BE2C (cell line): ENCODE measurements around the gene RNF214.
"Not testable (repeated sequence)": the region's sequence is repeated elsewhere in the genome, so short reads cannot be mapped to it uniquely, and the experiment has no call there.

Experiments used
- DNase-seq: peaks from one replicate; pipeline ENCODE4 v3.0.0-alpha.2; 2020
- H3K27me3 ChIP-seq: fragments of 250-450 bp; sonication (Bioruptor Pico); 2 replicates; pipeline ENCODE4 v1.5.1; 2020; ENCODE audit warnings: mild to moderate bottlenecking
- H3K36me3 ChIP-seq: fragments of 250-450 bp; sonication (Bioruptor Pico); 2 replicates; pipeline ENCODE4 v1.5.1; 2020; ENCODE audit warnings: mild to moderate bottlenecking
- H3K4me1 ChIP-seq: fragments of 250-450 bp; sonication (Bioruptor Pico); 2 replicates; pipeline ENCODE4 v1.5.1; 2020
- H3K4me3 ChIP-seq: 2 replicates; pipeline ENCODE4 v1.5.1; 2011; ENCODE audit warnings: low read depth, low read length
- H3K9me3 ChIP-seq: fragments of 250-450 bp; sonication (Bioruptor Pico); 2 replicates; pipeline ENCODE4 v1.5.1; 2020
- TF ChIP-seq, protein P1 (sequence below): IDR thresholded peaks from 2 replicates; pipeline ENCODE4 v1.5.1; 2012; ENCODE audit warnings: mild to moderate bottlenecking, low read depth, low read length

RNF214 gene

DNA sequence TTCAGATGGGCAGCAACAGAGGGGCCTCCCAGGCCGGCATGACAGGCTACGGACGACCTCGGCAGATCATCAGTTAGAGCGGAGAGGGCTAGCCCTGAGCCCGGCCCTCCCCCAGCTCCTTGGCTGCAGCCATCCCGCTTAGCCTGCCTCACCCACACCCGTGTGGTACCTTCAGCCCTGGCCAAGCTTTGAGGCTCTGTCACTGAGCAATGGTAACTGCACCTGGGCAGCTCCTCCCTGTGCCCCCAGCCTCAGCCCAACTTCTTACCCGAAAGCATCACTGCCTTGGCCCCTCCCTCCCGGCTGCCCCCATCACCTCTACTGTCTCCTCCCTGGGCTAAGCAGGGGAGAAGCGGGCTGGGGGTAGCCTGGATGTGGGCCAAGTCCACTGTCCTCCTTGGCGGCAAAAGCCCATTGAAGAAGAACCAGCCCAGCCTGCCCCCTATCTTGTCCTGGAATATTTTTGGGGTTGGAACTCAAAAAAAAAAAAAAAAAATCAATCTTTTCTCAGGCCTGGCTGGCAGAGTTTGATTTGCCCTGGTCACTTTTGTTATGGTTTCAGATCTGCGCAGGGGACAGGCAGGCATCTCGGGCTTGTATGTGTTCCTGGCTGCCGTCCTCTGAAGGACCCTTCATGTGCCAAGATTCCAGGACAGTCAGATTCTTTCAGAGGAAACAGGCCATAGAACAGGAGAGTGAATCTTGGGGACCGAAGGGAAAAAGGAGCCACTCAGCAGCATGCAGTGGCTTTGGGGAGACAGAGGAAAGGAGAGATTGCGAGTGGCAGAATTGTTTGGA lies 28.0 kb upstream of the RNF214 start:
- H3K4me1 ChIP-seq = no peaks in the 10 kb centered on the region
- H3K36me3 ChIP-seq = peaks cover 6% of the 10 kb centered on the region
- H3K9me3 ChIP-seq = no peaks in the 10 kb centered on the region
- H3K27me3 ChIP-seq = no peaks in the 10 kb centered on the region
- H3K4me3 ChIP-seq = no peak overlapping the region
- TF ChIP-seq, protein P1, sequence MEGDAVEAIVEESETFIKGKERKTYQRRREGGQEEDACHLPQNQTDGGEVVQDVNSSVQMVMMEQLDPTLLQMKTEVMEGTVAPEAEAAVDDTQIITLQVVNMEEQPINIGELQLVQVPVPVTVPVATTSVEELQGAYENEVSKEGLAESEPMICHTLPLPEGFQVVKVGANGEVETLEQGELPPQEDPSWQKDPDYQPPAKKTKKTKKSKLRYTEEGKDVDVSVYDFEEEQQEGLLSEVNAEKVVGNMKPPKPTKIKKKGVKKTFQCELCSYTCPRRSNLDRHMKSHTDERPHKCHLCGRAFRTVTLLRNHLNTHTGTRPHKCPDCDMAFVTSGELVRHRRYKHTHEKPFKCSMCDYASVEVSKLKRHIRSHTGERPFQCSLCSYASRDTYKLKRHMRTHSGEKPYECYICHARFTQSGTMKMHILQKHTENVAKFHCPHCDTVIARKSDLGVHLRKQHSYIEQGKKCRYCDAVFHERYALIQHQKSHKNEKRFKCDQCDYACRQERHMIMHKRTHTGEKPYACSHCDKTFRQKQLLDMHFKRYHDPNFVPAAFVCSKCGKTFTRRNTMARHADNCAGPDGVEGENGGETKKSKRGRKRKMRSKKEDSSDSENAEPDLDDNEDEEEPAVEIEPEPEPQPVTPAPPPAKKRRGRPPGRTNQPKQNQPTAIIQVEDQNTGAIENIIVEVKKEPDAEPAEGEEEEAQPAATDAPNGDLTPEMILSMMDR = no peak
- no peak for DNase-seq

DNA sequence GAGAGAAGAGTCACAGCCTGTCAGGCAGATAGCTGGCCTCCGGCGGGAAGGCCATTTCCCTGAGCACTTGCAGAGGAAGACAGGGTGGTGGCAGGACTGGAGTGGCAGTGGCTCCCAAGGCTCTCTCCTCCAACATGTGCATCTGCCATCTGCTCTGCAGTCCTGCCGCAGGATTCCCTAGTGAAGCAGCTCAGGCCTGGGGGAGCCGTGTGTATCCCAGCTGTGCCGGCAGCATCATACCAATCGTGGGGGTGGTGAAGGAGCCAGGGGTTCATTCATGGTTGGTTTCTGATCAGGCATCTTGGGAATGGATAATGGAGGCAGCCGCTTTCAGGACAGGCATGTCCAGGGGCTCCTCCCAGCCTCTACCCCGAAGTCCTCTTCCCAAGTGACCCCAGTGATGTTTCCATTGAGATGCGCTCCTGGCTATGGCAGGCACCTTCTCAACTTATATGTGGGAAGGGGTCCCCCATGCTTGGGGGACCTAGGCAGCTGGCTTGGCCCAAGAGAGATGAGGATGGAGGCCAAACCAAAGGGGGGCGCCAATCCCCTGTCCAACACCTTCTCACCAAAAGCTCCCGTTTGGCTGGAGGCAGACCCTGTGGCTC lies 27.2 kb upstream of the RNF214 start:
- TF ChIP-seq, protein P1 = no peak
- no peaks in the 10 kb centered on the region for H3K9me3 ChIP-seq

DNA sequence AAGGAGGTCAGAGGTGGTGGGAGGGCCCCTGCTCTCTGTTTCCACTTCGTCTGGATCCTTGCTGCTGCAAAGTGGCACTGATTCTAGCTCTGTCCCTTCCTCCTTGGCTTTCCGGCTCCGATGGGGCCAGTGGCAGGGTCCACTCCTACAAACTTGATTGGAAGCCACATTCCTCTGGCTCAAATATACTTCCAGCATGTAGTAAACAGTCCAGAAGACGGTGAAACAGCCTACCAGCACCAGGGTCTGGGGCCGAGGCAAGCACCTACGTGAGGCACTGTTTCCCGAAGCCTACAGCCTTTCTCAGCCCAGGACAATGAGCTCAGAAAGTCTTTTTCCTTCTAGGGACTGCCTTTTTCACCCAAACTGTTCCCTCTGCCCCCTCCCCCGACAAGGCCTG lies 26.4 kb upstream of the RNF214 start:
- not testable (repeated sequence) for H3K9me3 ChIP-seq, H3K4me1 ChIP-seq, H3K4me3 ChIP-seq, DNase-seq, H3K27me3 ChIP-seq, H3K36me3 ChIP-seq

More for the DNA sequence above, 27.2 kb upstream of the RNF214 start:
- H3K27me3 ChIP-seq = no peaks in the 10 kb centered on the region
- no peak overlapping the region for H3K4me3 ChIP-seq
- no peak for DNase-seq
- peaks cover 6% of the 10 kb centered on the region for H3K36me3 ChIP-seq
- no peaks in the 10 kb centered on the region for H3K4me1 ChIP-seq

GRCh38 chr11:117206859-117207258 lies 25.6 kb upstream of the RNF214 start:
- not testable (repeated sequence) for H3K27me3 ChIP-seq, H3K4me1 ChIP-seq, H3K4me3 ChIP-seq, DNase-seq, H3K36me3 ChIP-seq, H3K9me3 ChIP-seq

DNA sequence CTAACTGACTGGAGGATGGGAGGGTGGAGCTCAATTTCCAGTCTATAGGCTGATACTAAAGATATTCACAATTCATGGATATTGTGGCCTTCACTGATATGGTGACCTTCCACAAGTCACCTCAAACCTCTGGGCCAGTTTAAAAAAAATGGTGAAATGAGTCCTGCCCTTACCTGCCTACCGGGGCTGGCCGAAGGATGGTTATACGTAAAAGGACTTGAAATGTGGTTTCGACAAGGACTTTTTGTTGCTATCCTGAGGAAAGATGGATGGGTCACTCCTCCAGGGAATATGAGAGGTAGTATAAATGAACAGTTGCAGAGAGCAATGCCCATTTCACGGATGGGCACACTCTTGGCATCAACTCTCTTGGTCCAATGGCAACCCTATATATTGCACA lies 25.0 kb upstream of the RNF214 start:
- not testable (repeated sequence) for H3K27me3 ChIP-seq

DNA sequence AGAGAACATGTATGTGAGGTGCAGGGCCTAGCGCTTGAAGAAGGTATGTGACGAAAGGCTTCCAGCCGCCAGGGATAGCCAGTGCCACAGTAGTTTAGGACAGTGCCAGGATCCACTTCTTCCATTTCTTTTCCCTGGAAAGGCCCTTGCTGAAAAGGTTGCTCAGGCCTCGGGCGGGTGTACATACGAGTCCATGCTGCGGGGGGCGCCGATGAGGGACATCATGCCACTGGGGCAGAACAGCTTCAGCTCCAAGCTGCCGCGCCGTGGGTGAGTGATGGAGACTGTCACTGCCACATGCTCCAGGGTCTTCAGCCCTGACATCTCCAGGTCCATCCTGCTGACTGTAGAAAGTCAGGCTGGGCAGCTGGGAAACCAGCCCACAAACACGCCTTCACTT lies 23.8 kb upstream of the RNF214 start:
- H3K36me3 ChIP-seq, DNase-seq, H3K9me3 ChIP-seq, H3K4me1 ChIP-seq, H3K27me3 ChIP-seq, H3K4me3 ChIP-seq: not testable (repeated sequence)

More for the DNA sequence above, 25.0 kb upstream of the RNF214 start:
- not testable (repeated sequence) for H3K4me3 ChIP-seq, H3K4me1 ChIP-seq, H3K36me3 ChIP-seq, H3K9me3 ChIP-seq, DNase-seq

GRCh38 chr11:117209351-117210125 lies 22.9 kb upstream of the RNF214 start:
- not testable (repeated sequence) for H3K9me3 ChIP-seq, H3K4me1 ChIP-seq, H3K27me3 ChIP-seq, DNase-seq, H3K4me3 ChIP-seq
- H3K36me3 ChIP-seq = peaks cover 11% of the 10 kb centered on the region

DNA sequence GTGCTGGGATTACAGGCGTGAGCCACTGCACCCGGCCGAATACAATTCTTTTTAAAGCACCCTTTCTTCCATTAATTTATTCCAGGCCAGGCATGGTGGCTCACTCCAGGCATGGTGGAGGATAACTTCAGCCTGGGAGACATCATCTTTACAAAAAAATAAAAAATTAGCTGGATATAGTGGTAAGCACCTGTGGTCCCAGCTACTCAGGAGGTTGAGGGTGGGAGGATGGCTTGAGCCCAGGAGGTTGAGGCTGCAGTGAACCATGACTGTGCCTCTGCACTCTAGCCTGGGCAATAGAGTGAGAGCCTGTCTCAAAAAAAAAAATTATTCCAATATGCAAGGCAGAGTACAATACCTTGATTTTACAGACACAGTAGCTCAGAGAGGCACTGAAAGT lies 21.9 kb upstream of the RNF214 start:
- no peak for DNase-seq
- Histone ChIP-seq H3K9me3 (no peaks in the 10 kb centered on the region), H3K27me3 (no peaks in the 10 kb centered on the region), H3K4me1 (no peaks in the 10 kb centered on the region), H3K36me3 (peaks cover 7% of the 10 kb centered on the region), H3K4me3 (no peak overlapping the region)
- TF ChIP-seq, protein P1 = no peak
